CD14-positive monocyte (primary cell): ENCODE data around the gene ACLY. TPM values are rescaled to one million over a fixed set of nuclear protein-coding genes. Genes with fewer than 3 reads are reported as not detected.

Experiments
- DNase-seq, 3 donors: peaks; one replicate each; pipeline ENCODE4 v3.0.0-alpha.2; 2011 to 2022
- H2AFZ ChIP-seq: 2 replicates; pipeline ENCODE4 v1.6.0; 2012; ENCODE audit warnings: mild to moderate bottlenecking, low read depth, low read length, inconsistent platforms; ENCODE audit not compliant: insufficient read depth, poor library complexity, severe bottlenecking
- H3K27ac ChIP-seq, 2 donors: 1 replicate in 1 of 2; 2 replicates in 1 of 2; pipeline ENCODE4 v1.5.1; 2012 to 2013; ENCODE audit warnings: low read length in 2 of 2, control low read depth in 1 of 2, inconsistent platforms in 1 of 2, low read depth in 1 of 2, mild to moderate bottlenecking in 1 of 2
- H3K27me3 ChIP-seq, 2 donors: one replicate each; pipeline versions ENCODE4 v1.6.0 to v1.6.1; 2011 to 2013; ENCODE audit warnings: low read length in 2 of 2; ENCODE audit not compliant: control insufficient read depth in 2 of 2, insufficient read depth in 2 of 2
- H3K36me3 ChIP-seq, 2 donors: replicated peaks in 1 of 2; 1 replicate in 1 of 2; 2 replicates in 1 of 2; pipeline versions ENCODE4 v1.5.1 to v1.6.1; 2012 to 2013; ENCODE audit warnings: low read length in 2 of 2, control low read depth in 1 of 2, inconsistent platforms in 1 of 2, mild to moderate bottlenecking in 1 of 2; ENCODE audit not compliant: insufficient read depth in 2 of 2, control insufficient read depth in 1 of 2
- H3K4me1 ChIP-seq, 2 donors: 1 replicate in 1 of 2; 2 replicates in 1 of 2; pipeline versions ENCODE4 v1.5.1 to v1.6.1; 2012 to 2013; ENCODE audit warnings: low read length in 2 of 2, control low read depth in 1 of 2, inconsistent platforms in 1 of 2, mild to moderate bottlenecking in 1 of 2, moderate library complexity in 1 of 2; ENCODE audit not compliant: insufficient read depth in 2 of 2, control insufficient read depth in 1 of 2
- H3K4me2 ChIP-seq: replicated peaks from 2 replicates; pipeline ENCODE3; 2012; ENCODE audit warnings: low read length, moderate library complexity, mild to moderate bottlenecking; ENCODE audit not compliant: poor library complexity, severe bottlenecking; ENCODE audit errors: extremely low read depth
- H3K4me3 ChIP-seq, 3 experiments: fragments of 200-600 bp in 1 of 3; sonication (generic) in 1 of 3; replicated peaks in 1 of 3; 1 replicate in 2 of 3; 2 replicates in 1 of 3; pipeline ENCODE4 v1.5.1; 2011 to 2013; ENCODE audit warnings: low read length in 3 of 3, mild to moderate bottlenecking in 3 of 3, control low read depth in 2 of 3, low read depth in 2 of 3, inconsistent platforms in 1 of 3, moderate library complexity in 1 of 3
- H3K79me2 ChIP-seq: 2 replicates; pipeline ENCODE4 v1.6.0; 2012; ENCODE audit warnings: mild to moderate bottlenecking, control low read depth, inconsistent platforms, low read length, moderate library complexity; ENCODE audit not compliant: insufficient read depth
- H3K9ac ChIP-seq: 2 replicates; pipeline ENCODE4 v1.6.0; 2017; ENCODE audit warnings: low read length, mild to moderate bottlenecking; ENCODE audit not compliant: insufficient read depth, poor library complexity, severe bottlenecking
- H3K9me3 ChIP-seq, 2 donors: replicated peaks in 1 of 2; 1 replicate in 1 of 2; 2 replicates in 1 of 2; pipeline versions ENCODE4 v1.5.1 to v1.6.1; 2012 to 2013; ENCODE audit warnings: low read length in 2 of 2, control low read depth in 1 of 2; ENCODE audit not compliant: control insufficient read depth in 1 of 2, insufficient read depth in 1 of 2
- H4K20me1 ChIP-seq: 2 replicates; pipeline ENCODE4 v1.6.0; 2012; ENCODE audit warnings: mild to moderate bottlenecking, low read length, control low read depth, moderate library complexity; ENCODE audit not compliant: insufficient read depth
- H3K27ac Mint-ChIP-seq, 7 donors: one replicate each; pipeline ENCODE4 v1.8.0; 2020; ENCODE audit warnings: mild to moderate bottlenecking in 7 of 7, mixed read lengths in 7 of 7, moderate library complexity in 6 of 7, inconsistent platforms in 2 of 7
- H3K27me3 Mint-ChIP-seq, 3 donors: one replicate each; pipeline ENCODE4 v1.8.0; 2021 to 2022; ENCODE audit warnings: low read depth in 3 of 3, mild to moderate bottlenecking in 3 of 3, mixed read lengths in 3 of 3, moderate library complexity in 3 of 3, inconsistent platforms in 1 of 3
- H3K36me3 Mint-ChIP-seq, 2 donors: one replicate each; pipeline ENCODE4 v1.8.0; 2020; ENCODE audit warnings: mixed read lengths in 2 of 2, inconsistent platforms in 1 of 2, mild to moderate bottlenecking in 1 of 2
- H3K4me1 Mint-ChIP-seq: one replicate; pipeline ENCODE4 v1.8.0; 2020; ENCODE audit warnings: mild to moderate bottlenecking, mixed read lengths
- H3K4me3 Mint-ChIP-seq, 2 donors: one replicate each; pipeline ENCODE4 v1.8.0; 2020; ENCODE audit warnings: mild to moderate bottlenecking in 2 of 2, mixed read lengths in 2 of 2, moderate library complexity in 1 of 2
- H3K9me3 Mint-ChIP-seq, 7 donors: one replicate each; pipeline ENCODE4 v1.8.0; 2020 to 2022; ENCODE audit warnings: mixed read lengths in 7 of 7, mild to moderate bottlenecking in 6 of 7, moderate library complexity in 6 of 7, inconsistent platforms in 2 of 7
- CTCF ChIP-seq: fragments of 200-600 bp; IDR thresholded peaks from one replicate; pipeline ENCODE4 v1.8.0; 2022; ENCODE audit warnings: antibody characterized with exemption, mild to moderate bottlenecking
- WGBS: methylation state at CpG from one replicate; pipeline ENCODE4 v1.1.5; 2013; ENCODE audit warnings: missing lambda C conversion rate; ENCODE audit not compliant: insufficient coverage; 5-methylcytosine and 5-hydroxymethylcytosine counted together
- intact Hi-C, 2 donors: fragments of 100-400 bp; cut with micrococcal nuclease; formaldehyde crosslinking; loops; one replicate each; pipeline versions ENCODE4 v1.15.0 to v1.15.1; 2023
- polyA plus RNA-seq, 3 donors: library from polyadenylated mRNA; depleted of rRNA in 1 of 3; unstranded in 2 of 3; stranded (reverse) in 1 of 3; fragments of 300-500 nt in 2 of 3; fragments of >200 nt in 1 of 3; fragmentation: Illumina TruSeq in 2 of 3; gene quantifications; 1 replicate in 2 of 3; 2 replicates in 1 of 3; pipeline ENCODE4 v1.2.3, GENCODE V29; 2012 to 2021

ACLY gene
- polyA plus RNA-seq, 3 donors, result 41.0 to 48.3 (median 45.1) TPM

GRCh38 chr17:41837761-41838538 lies 80.8 kb downstream of the ACLY start, which contains the start of gene KLHL10:
Gene KLHL10, plus strand, starts transcription at chr17:41837825. Its CDS starts 108 bp downstream, at chr17:41837933.
- no peak for DNase-seq
- Histone ChIP-seq H3K27ac (no peak within 1 kb of the TSS), H3K36me3 (no peaks in the 10 kb centered on the region), H4K20me1 (no peaks in the 10 kb centered on the region), H3K4me3 (no peak within 1 kb of the TSS), H3K4me2 (peak within 1 kb of the TSS; percentile 99), H3K9ac (no peak within 1 kb of the TSS), H3K27me3 (peaks cover 2 to 8% of the 10 kb centered on the region in 2 donors), H3K4me1 (peaks cover 11 to 16% of the 10 kb centered on the region in 2 donors), H3K9me3 (no peaks in the 10 kb centered on the region), H2AFZ (peak within 1 kb of the TSS; percentile 98), H3K79me2 (no peaks in the 10 kb centered on the region)
- H3K27me3 Mint-ChIP-seq, result peaks cover 22 to 34% (median 25%) of the 10 kb centered on the region in 3 donors
- WGBS, result 97% methylated on average over 10 of the region's 15 CpGs
- no peak within 1 kb of the TSS for H3K27ac Mint-ChIP-seq
- no peaks in the 10 kb centered on the region for H3K36me3 Mint-ChIP-seq
- H3K9me3 Mint-ChIP-seq, result peaks cover 0 to 3% (median 0%) of the 10 kb centered on the region in 7 donors
- H3K4me3 Mint-ChIP-seq, result peak within 1 kb of the TSS; percentile 79 to 80
- no peak for TF ChIP-seq CTCF
- peaks cover 12% of the 10 kb centered on the region for H3K4me1 Mint-ChIP-seq
- intact Hi-C loops, result no loop called here

- peaks cover 2 to 8% of the 10 kb centered on the region in 2 donors for H3K27me3 ChIP-seq
- Mint-ChIP-seq H3K36me3 (no peaks in the 10 kb centered on the region), H3K9me3 (peaks cover 0 to 3% (median 0%) of the 10 kb centered on the region in 7 donors), H3K27ac (no peak overlapping the region), H3K4me3 (peak overlapping the region; percentile 79 to 80), H3K27me3 (peaks cover 22 to 34% (median 25%) of the 10 kb centered on the region in 3 donors), H3K4me1 (peaks cover 12% of the 10 kb centered on the region)
- no peak for TF ChIP-seq CTCF
- WGBS, result 46% methylated on average over 14 of the region's 21 CpGs
- H2AFZ ChIP-seq, result peak overlapping the region; percentile 98
- no peaks in the 10 kb centered on the region for H3K36me3 ChIP-seq
- no peaks in the 10 kb centered on the region for H4K20me1 ChIP-seq
- intact Hi-C loops, result no loop called here
- H3K9me3 ChIP-seq, result no peaks in the 10 kb centered on the region
- no peak overlapping the region for H3K27ac ChIP-seq
- no peak for DNase-seq
- peaks cover 11 to 16% of the 10 kb centered on the region in 2 donors for H3K4me1 ChIP-seq
- no peaks in the 10 kb centered on the region for H3K79me2 ChIP-seq
- H3K4me2 ChIP-seq, result peak overlapping the region; percentile 99
- no peak overlapping the region for H3K9ac ChIP-seq
- H3K4me3 ChIP-seq, result peak overlapping the region in 1 of 3 experiments; percentile 86
These were observed 82.1 kb downstream of the ACLY start for GRCh38 chr17:41836550-41837196.
